K562 (cell line): Measurements from ENCODE around the gene MAP3K14. TPM values are rescaled to one million over a fixed set of nuclear protein-coding genes. Genes with fewer than 3 reads are reported as not detected.

ENCODE experiments used
- ATAC-seq: fragments of 200-7000 bp; cut with Tn5 transposase; 3 replicates; pipeline ENCODE4 v1.9.1; 2020; ENCODE audit warnings: moderate library complexity
- BruUV-seq: library from RNA; stranded (reverse); fragments of 400-500 nt; replicated peaks from 2 replicates; lab custom pipeline; 2021; lab: Mats Ljungman, UMichigan
- CTCF ChIA-PET: fragments of 300-600 bp; formaldehyde crosslinking; extraction: SDS; loops from one replicate; lab custom pipeline; 2021; ENCODE audit warnings: low intra/inter-chr PET ratio; lab: Yijun Ruan, JAX
- POLR2A ChIA-PET: fragments of 300-600, 350-650 bp; sonication (Branson Sonifier 250); formaldehyde crosslinking; extraction: SDS; loops from one replicate; lab custom pipeline; 2021; ENCODE audit warnings: antibody characterized with exemption, inconsistent platforms; lab: Yijun Ruan, JAX
- DNase-seq, 4 experiments: peaks; one replicate each; pipeline versions ENCODE4 v3.0.0 to v3.0.0-alpha.2; 2011 to 2018; ENCODE audit warnings: low spot score in 3 of 4, mixed read lengths in 3 of 4; ENCODE audit errors: extremely low read depth in 1 of 4
- FAIRE-seq: peaks from 2 replicates; lab custom pipeline; 2011; peaks lifted over from hg19 to GRCh38; lab: Jason Lieb, UNC
- H2AFZ ChIP-seq: 2 replicates; pipeline ENCODE4 v1.6.0; 2011; ENCODE audit warnings: low read depth, low read length, control low read depth, inconsistent platforms
- H3K27ac ChIP-seq: fragments of 200-600 bp; 3 replicates; pipeline ENCODE4 v1.8.0; 2011; ENCODE audit warnings: low read depth, mild to moderate bottlenecking, control low read depth, inconsistent platforms, low read length, moderate library complexity, mixed read lengths; ENCODE audit errors: extremely low read depth
- H3K27me3 ChIP-seq, 2 experiments: fragments of 300-600 bp in 1 of 2; 2 replicates in 1 of 2; 3 replicates in 1 of 2; pipeline versions ENCODE4 v1.6.0 to v1.8.0; 2011; ENCODE audit warnings: inconsistent platforms in 2 of 2, low read length in 2 of 2, mild to moderate bottlenecking in 1 of 2, mixed read lengths in 1 of 2, moderate library complexity in 1 of 2; ENCODE audit not compliant: control insufficient read depth in 2 of 2, insufficient read depth in 2 of 2
- H3K36me3 ChIP-seq: fragments of 300-600 bp; 3 replicates; pipeline ENCODE4 v1.8.0; 2011; ENCODE audit warnings: mild to moderate bottlenecking, low read length, inconsistent platforms; ENCODE audit not compliant: control insufficient read depth, insufficient read depth
- H3K4me1 ChIP-seq, 2 experiments: fragments of 200-600 bp in 1 of 2; replicated peaks in 1 of 2; 2 replicates in 1 of 2; 3 replicates in 1 of 2; pipeline versions ENCODE4 v1.5.1 to v1.8.0; 2011; ENCODE audit warnings: inconsistent platforms in 2 of 2, low read length in 2 of 2, mild to moderate bottlenecking in 1 of 2, mixed read lengths in 1 of 2, moderate library complexity in 1 of 2; ENCODE audit not compliant: control insufficient read depth in 2 of 2, insufficient read depth in 2 of 2
- H3K4me2 ChIP-seq: 2 replicates; pipeline ENCODE4 v1.6.1; 2011; ENCODE audit warnings: low read length, control low read depth, inconsistent platforms, mixed read lengths; ENCODE audit not compliant: insufficient read depth
- H3K4me3 ChIP-seq: fragments of 200-600 bp; sonication (generic), shearing (Covaris generic); 2 replicates; pipeline ENCODE4 v1.5.1; 2016; ENCODE audit warnings: control low read depth, inconsistent platforms
- H3K79me2 ChIP-seq: fragments of 200-600 bp; 3 replicates; pipeline ENCODE4 v1.8.0; 2011; ENCODE audit warnings: low read length, inconsistent platforms; ENCODE audit not compliant: control insufficient read depth, insufficient read depth
- H3K9ac ChIP-seq, 2 experiments: 2 replicates each; pipeline versions ENCODE4 v1.6.0 to v1.6.1; 2011; ENCODE audit warnings: low read depth in 2 of 2, low read length in 2 of 2, control low read depth in 1 of 2, inconsistent platforms in 1 of 2, mild to moderate bottlenecking in 1 of 2, mixed read lengths in 1 of 2; ENCODE audit not compliant: insufficient read depth in 1 of 2
- H3K9me1 ChIP-seq: one replicate; pipeline ENCODE4 v1.6.0; 2011; ENCODE audit warnings: inconsistent platforms, mild to moderate bottlenecking, low read length, moderate library complexity; ENCODE audit not compliant: control insufficient read depth, insufficient read depth
- H3K9me3 ChIP-seq: replicated peaks from 2 replicates; pipeline ENCODE4 v1.5.1; 2011; ENCODE audit warnings: low read depth, low read length, inconsistent platforms; ENCODE audit not compliant: control insufficient read depth, insufficient read depth
- H4K20me1 ChIP-seq: replicated peaks from 2 replicates; pipeline ENCODE4 v1.6.1; 2011; ENCODE audit warnings: low read length, inconsistent platforms, mixed read lengths; ENCODE audit not compliant: control insufficient read depth, insufficient read depth
- ARID2 ChIP-seq: fragments of 450-650 bp; IDR thresholded peaks from 2 replicates; pipeline ENCODE4 v1.6.1; 2017; ENCODE audit warnings: antibody characterized with exemption, mild to moderate bottlenecking
- BRCA1 ChIP-seq, 2 experiments: fragments of 450-650 bp in 1 of 2; sonication (generic) in 1 of 2; formaldehyde crosslinking in 1 of 2; IDR thresholded peaks; 2 replicates each; pipeline versions ENCODE4 v1.5.0 to v1.6.1; 2017 to 2020; ENCODE audit warnings: mild to moderate bottlenecking in 1 of 2, missing genetic modification reagents in 1 of 2
- BRD9 ChIP-seq: fragments of 450-650 bp; IDR thresholded peaks from 2 replicates; pipeline ENCODE4 v1.6.1; 2018; ENCODE audit warnings: low read depth; ENCODE audit not compliant: partially characterized antibody
- HDAC3 ChIP-seq: fragments of 450-650 bp; IDR thresholded peaks from 2 replicates; pipeline ENCODE4 v1.6.1; 2018; ENCODE audit warnings: borderline replicate concordance, mild to moderate bottlenecking, moderate library complexity; ENCODE audit not compliant: partially characterized antibody
- MCM7 ChIP-seq, 2 experiments: fragments of 450-650 bp; IDR thresholded peaks; 2 replicates each; pipeline ENCODE4 v1.6.1; 2016 to 2018
- MGA ChIP-seq: fragments of 450-650 bp; IDR thresholded peaks from 2 replicates; pipeline ENCODE4 v1.6.1; 2016; ENCODE audit warnings: mild to moderate bottlenecking, moderate library complexity
- MYNN ChIP-seq, 2 experiments: sonication (generic); formaldehyde crosslinking in 1 of 2; IDR thresholded peaks; 2 replicates each; pipeline versions ENCODE4 v1.5.0 to v1.6.1; 2016 to 2020; ENCODE audit warnings: antibody characterized with exemption in 1 of 2, missing genetic modification reagents in 1 of 2
- TOE1 ChIP-seq, 2 experiments: fragments of 450-650 bp in 1 of 2; sonication (generic) in 1 of 2; formaldehyde crosslinking in 1 of 2; IDR thresholded peaks; 2 replicates each; pipeline versions ENCODE4 v1.7.1 to v1.8.0; 2016 to 2022; ENCODE audit warnings: borderline replicate concordance in 2 of 2, mild to moderate bottlenecking in 2 of 2, antibody characterized with exemption in 1 of 2, inconsistent platforms in 1 of 2, low read depth in 1 of 2, missing genetic modification reagents in 1 of 2, moderate library complexity in 1 of 2
- ZNF143 ChIP-seq: sonication (generic); formaldehyde crosslinking; IDR thresholded peaks from 2 replicates; pipeline ENCODE4 v1.9.0; 2022; ENCODE audit warnings: mild to moderate bottlenecking, missing genetic modification reagents
- WGBS: fragments of 100-300 bp; shearing (Covaris generic); methylation state at CpG from one replicate; pipeline ENCODE4 v1.1.6; 2016; ENCODE audit warnings: low coverage, mixed read lengths; ENCODE audit not compliant: insufficient coverage; ENCODE audit errors: missing lambda C conversion rate; 5-methylcytosine and 5-hydroxymethylcytosine counted together
- in situ Hi-C: fragments of 300-500 bp; cut with MboI; formaldehyde crosslinking; loops from 4 replicates; pipeline ENCODE4 v1.15.0; 2018; ENCODE audit warnings: inconsistent platforms, mixed read lengths
- intact Hi-C: fragments of 100-400 bp; cut with micrococcal nuclease; formaldehyde crosslinking; loops from 2 replicates; pipeline ENCODE4 v1.14.2; 2022
- polyA plus RNA-seq, 8 experiments: library from polyadenylated mRNA; depleted of rRNA in 4 of 8; stranded (reverse) in 5 of 8; unstranded in 3 of 8; fragments of >200 nt; fragmentation: Nextera tagmentation in 2 of 8; fragmentation: Illumina TruSeq in 1 of 8; extraction: Ambion mirVana in 2 of 8; extraction: Trizol in 1 of 8; gene quantifications; 2 replicates each; pipeline versions ENCODE4 v1.2.1 to v1.2.3, GENCODE V29; 2011 to 2014; ENCODE audit warnings: inconsistent platforms in 1 of 8, missing spikeins in 1 of 8
- total RNA-seq, 7 experiments: library from RNA; depleted of rRNA in 6 of 7; stranded (reverse); fragments of >200 nt in 6 of 7; fragmentation: Illumina TruSeq in 2 of 7; extraction: Trizol in 2 of 7; gene quantifications; 2 replicates each; pipeline versions ENCODE4 v1.2.1 to v1.2.3, GENCODE V29; 2011 to 2021; ENCODE audit warnings: low replicate concordance in 1 of 7

MAP3K14 gene
- total and polyA plus RNA-seq, 9 of the 15 experiments (the other 6 are each of a cell fraction or from before 2014, with no cell fraction given) = 0.45 to 8.7 (median 3.2) TPM

GRCh38 chr17:45361451-45361850 lies 44.6 kb upstream of the MAP3K14 start:
- no TSS peak for BruUV-seq
- 18% methylated on average over 3 of the region's 3 CpGs for WGBS
- H2AFZ ChIP-seq = no peak overlapping the region
- intact Hi-C loops = no loop called here
- in situ Hi-C loops = no loop called here
- TF ChIP-seq MYNN (IDR thresholded peaks at IDR 0.05) = no peak
- no peak for TF ChIP-seq MYNN (CRISPR knock-in tag; IDR thresholded peaks at IDR 0.05)
- no peak for TF ChIP-seq ARID2
- TF ChIP-seq MCM7 (IDR thresholded peaks at IDR 0.05) = no peak
- no peak for TF ChIP-seq MGA
- TF ChIP-seq ZNF143 (CRISPR knock-in tag) = no peak
- no peak for TF ChIP-seq TOE1 (IDR thresholded peaks at IDR 0.05; ENCODE audit: borderline replicate concordance)
- TF ChIP-seq TOE1 (CRISPR knock-in tag; IDR thresholded peaks at IDR 0.05; ENCODE audit: borderline replicate concordance, low read depth) = no peak
- TF ChIP-seq HDAC3 = no peak
- TF ChIP-seq BRCA1 (IDR thresholded peaks at IDR 0.05) = no peak
- TF ChIP-seq BRCA1 (CRISPR knock-in tag; IDR thresholded peaks at IDR 0.05) = no peak
- no peak for TF ChIP-seq BRD9
- no peaks in the 10 kb centered on the region for H3K9me1 ChIP-seq
- no peak overlapping the region for H3K27ac ChIP-seq
- no peaks in the 10 kb centered on the region for H3K9me3 ChIP-seq
- CTCF ChIA-PET = no interaction called here
- ATAC-seq (no peak), DNase-seq (no peak), FAIRE-seq (no peak)
- H3K9ac ChIP-seq = no peak overlapping the region
- H3K79me2 ChIP-seq = no peaks in the 10 kb centered on the region
- peaks cover 0 to 4% of the 10 kb centered on the region in 2 experiments; a peak in 2 of 5 replicates for H3K4me1 ChIP-seq
- no peak overlapping the region for H3K4me3 ChIP-seq
- no peaks in the 10 kb centered on the region for H4K20me1 ChIP-seq
- no peak overlapping the region for H3K4me2 ChIP-seq
- no peaks in the 10 kb centered on the region for H3K36me3 ChIP-seq
- H3K27me3 ChIP-seq = peaks cover 8 to 29% of the 10 kb centered on the region in 2 experiments; a peak in 4 of 5 replicates
- POLR2A ChIA-PET = interaction anchor here (0.6 to 2.4 kb wide), 2 partner anchors 45 to 218 kb away, joined by 3 to 8 read pairs; partner anchors contain the start of gene MAP3K14
